Coronary artery (tissue), 2 donors: ENCODE data around the gene UBA52.
"Not testable (repeated sequence)": the region's sequence is repeated elsewhere in the genome, so short reads cannot be mapped to it uniquely, and the experiment has no call there.

Experiments
- DNase-seq: peaks from one replicate; pipeline ENCODE4 v3.0.0-alpha.2; 2017; ENCODE audit warnings: low spot score
- H3K27ac ChIP-seq, 2 donors: fragments of 200-600 bp; sonication (generic); one replicate each; pipeline ENCODE4 v1.5.1; 2016 to 2019
- H3K4me3 ChIP-seq: fragments of 200-600 bp; sonication (generic); 2 replicates; pipeline ENCODE4 v1.5.1; 2016; ENCODE audit warnings: mild to moderate bottlenecking, moderate library complexity
- CTCF ChIP-seq: fragments of 200-600 bp; sonication (generic); IDR thresholded peaks from one replicate; pipeline ENCODE4 v1.5.1; 2019; ENCODE audit warnings: antibody characterized with exemption

UBA52 gene

GRCh38 chr19:18588611-18589379 is 17.1 kb downstream of the UBA52 start, which contains the start of gene REX1BD:
Gene REX1BD (plus strand): TSS chr19:18588798. CDS start chr19:18588802, 4 bp downstream.
- Histone ChIP-seq H3K4me3 (peak within 1 kb of the TSS; percentile 95), H3K27ac (peak within 1 kb of the TSS; percentile 72 to 94)
- DNase-seq: peak; percentile 89
- TF ChIP-seq CTCF: peak; percentile 66

GRCh38 chr19:18589380-18590272 is 18.0 kb downstream of the UBA52 start:
- DNase-seq: no peak

GRCh38 chr19:18590273-18591272 is 18.9 kb downstream of the UBA52 start:
- H3K4me3 ChIP-seq: no peak overlapping the region
- TF ChIP-seq CTCF: no peak
- peak; percentile 74 for DNase-seq
- peak overlapping the region in 1 of 2 donors; percentile 28 for H3K27ac ChIP-seq

More at GRCh38 chr19:18589380-18590272, 18.0 kb downstream of the UBA52 start:
- peak; percentile 6 for TF ChIP-seq CTCF
- Histone ChIP-seq H3K27ac (peak overlapping the region; percentile 72 to 94), H3K4me3 (peak overlapping the region; percentile 95)

GRCh38 chr19:18591735-18592385 is 20.2 kb downstream of the UBA52 start:
- no peak overlapping the region for H3K4me3 ChIP-seq
- H3K27ac ChIP-seq: no peak overlapping the region
- TF ChIP-seq CTCF: no peak
- no peak for DNase-seq

GRCh38 chr19:18592732-18593131 is 21.1 kb downstream of the UBA52 start:
- H3K27ac ChIP-seq, DNase-seq, H3K4me3 ChIP-seq: not testable (repeated sequence)

GRCh38 chr19:18593367-18594095 is 21.9 kb downstream of the UBA52 start:
- Histone ChIP-seq H3K4me3 (peak overlapping the region; percentile 69), H3K27ac (peak overlapping the region; percentile 42 to 77)
- TF ChIP-seq CTCF: no peak
- DNase-seq: no peak
